Spleen (tissue), 11 donors: ENCODE results near the gene PSMG1. TPM values are rescaled to one million over a fixed set of nuclear protein-coding genes. Genes with fewer than 3 reads are reported as not detected.

ENCODE experiments used
- DNase-seq: peaks from one replicate; pipeline ENCODE4 v3.0.0-alpha.2; 2020
- H3K27ac ChIP-seq, 8 donors: fragments of 200-600 bp; sonication (generic) in 7 of 8; 1 replicate in 4 of 8; 2 replicates in 4 of 8; pipeline versions ENCODE4 v1.5.0 to v1.8.0; 2016 to 2021; ENCODE audit warnings: inconsistent platforms in 4 of 8, mild to moderate bottlenecking in 4 of 8, moderate library complexity in 1 of 8
- H3K27me3 ChIP-seq, 7 donors: fragments of 200-600 bp; sonication (generic) in 6 of 7; replicated peaks in 1 of 7; 1 replicate in 4 of 7; 2 replicates in 3 of 7; pipeline versions ENCODE4 v1.5.0 to v1.8.0; 2016 to 2021; ENCODE audit warnings: inconsistent platforms in 3 of 7, mild to moderate bottlenecking in 1 of 7
- H3K36me3 ChIP-seq, 6 donors: fragments of 200-600 bp; sonication (generic) in 5 of 6; 1 replicate in 4 of 6; 2 replicates in 2 of 6; pipeline versions ENCODE4 v1.5.0 to v1.8.0; 2016 to 2021; ENCODE audit warnings: inconsistent platforms in 2 of 6
- H3K4me1 ChIP-seq, 6 donors: fragments of 200-600 bp; sonication (generic) in 5 of 6; 1 replicate in 3 of 6; 2 replicates in 3 of 6; pipeline versions ENCODE4 v1.5.0 to v1.8.0; 2016 to 2021; ENCODE audit warnings: inconsistent platforms in 3 of 6
- H3K4me3 ChIP-seq, 8 donors: fragments of 200-600 bp; sonication (generic) in 7 of 8; 1 replicate in 4 of 8; 2 replicates in 4 of 8; pipeline versions ENCODE4 v1.5.0 to v1.8.0; 2016 to 2021; ENCODE audit warnings: inconsistent platforms in 4 of 8, mild to moderate bottlenecking in 4 of 8, moderate library complexity in 2 of 8
- H3K9me3 ChIP-seq, 8 donors: fragments of 200-600 bp; sonication (generic) in 7 of 8; 1 replicate in 4 of 8; 2 replicates in 4 of 8; pipeline versions ENCODE4 v1.5.0 to v1.8.0; 2016 to 2021; ENCODE audit warnings: inconsistent platforms in 4 of 8
- POLR2A ChIP-seq, 3 donors: fragments of 450-650 bp; IDR thresholded peaks; one replicate each; pipeline ENCODE4 v1.5.1; 2017; ENCODE audit warnings: antibody characterized with exemption in 3 of 3, mild to moderate bottlenecking in 1 of 3
- POLR2AphosphoS5 ChIP-seq, 3 donors: sonication (generic); formaldehyde crosslinking; IDR thresholded peaks; one replicate each; pipeline ENCODE4 v1.5.1; 2017; ENCODE audit warnings: antibody characterized with exemption in 3 of 3
- WGBS, 5 donors: extraction: QIAGEN DNeasy Blood & Tissue Kit in 3 of 5; methylation state at CpG; one replicate each; pipeline versions ENCODE4 v1.1.5 to v1.1.7; 2013 to 2018; 5-methylcytosine and 5-hydroxymethylcytosine counted together
- intact Hi-C: fragments of 100-400 bp; cut with DNase I; formaldehyde crosslinking; loops from one replicate; pipeline ENCODE4 v1.15.0; 2023; ENCODE audit warnings: low total_unique reads
- polyA plus RNA-seq, 3 donors: library from polyadenylated mRNA; stranded (reverse); fragments of 200-250 nt; gene quantifications; one replicate each; pipeline ENCODE4 v1.2.1, GENCODE V29; 2013
- total RNA-seq, 7 donors: library from RNA; depleted of rRNA in 3 of 7; stranded (reverse); fragments of >200 nt in 3 of 7; fragmentation: NEBNext Ultra II Directional in 4 of 7; extraction: Animal tissue kit (Norgen Biotek cat#: 25700) in 4 of 7; gene quantifications; one replicate each; pipeline versions ENCODE4 v1.1.0 to v1.2.1, GENCODE V29; 2016 to 2021
- TF ChIP-seq, protein P1 (sequence below), 11 experiments: fragments of 200-600 bp in 7 of 11; fragments of 450-650 bp in 4 of 11; sonication (generic) in 4 of 11; IDR thresholded peaks in 8 of 11; conservative IDR thresholded peaks in 3 of 11; 1 replicate in 7 of 11; 2 replicates in 4 of 11; pipeline versions ENCODE4 v1.4.0 to v1.8.0; 2016 to 2021; ENCODE audit warnings: antibody characterized with exemption in 11 of 11, inconsistent platforms in 4 of 11, mild to moderate bottlenecking in 1 of 11
- donor health status: healthy with polysubstance abuse.
- donor health status: DM: no; HTN: no; CAD: no; lungs with moderate emphysema.
- donor health status: DM: no; HTN: no; CAD: no.
- donor health status: Bipolar disorder and iron deficiency.
- donor health status: healthy.
- donor health status: DM: no; HTN: no; CAD: no.
- donor health status: DM: yes; HTN: yes; CAD: no.

The PSMG1 gene
- total and polyA plus RNA-seq, 10 donors = 12.3 to 39.9 (median 19.1) TPM

DNA sequence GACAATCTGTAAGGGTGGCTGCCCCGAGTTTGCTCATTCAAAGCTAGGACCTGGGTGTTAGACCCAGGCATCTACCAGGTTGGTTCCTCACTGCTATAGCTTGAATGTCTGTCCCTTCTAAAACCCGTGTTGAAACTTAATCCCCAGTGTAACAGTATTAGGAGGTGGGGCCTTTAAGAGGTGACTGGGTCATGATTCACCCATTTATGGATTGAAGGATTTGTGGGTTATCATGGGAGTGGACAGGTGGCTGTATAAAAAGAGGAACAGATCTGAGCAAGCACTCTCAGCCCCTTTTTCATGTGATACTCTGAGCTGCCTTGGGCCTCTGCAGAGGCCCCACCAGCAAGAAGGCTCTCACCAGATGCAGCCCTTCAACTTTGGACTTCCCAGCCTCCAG lies 29.4 kb downstream of the PSMG1 start:
- WGBS, 5 donors = 86 to 95% (median 92%) methylated on average over 2 of the region's 2 CpGs
- H3K9me3 ChIP-seq = no peaks in the 10 kb centered on the region
- intact Hi-C loops = no loop called here
- no peaks in the 10 kb centered on the region for H3K36me3 ChIP-seq
- H3K4me3 ChIP-seq = no peak overlapping the region
- no peak for DNase-seq
- no peaks in the 10 kb centered on the region for H3K4me1 ChIP-seq
- H3K27me3 ChIP-seq = no peaks in the 10 kb centered on the region
- H3K27ac ChIP-seq = no peak overlapping the region
- TF ChIP-seq POLR2A (IDR thresholded peaks at IDR 0.05) (no peak), POLR2AphosphoS5 (IDR thresholded peaks at IDR 0.05) (no peak)

DNA sequence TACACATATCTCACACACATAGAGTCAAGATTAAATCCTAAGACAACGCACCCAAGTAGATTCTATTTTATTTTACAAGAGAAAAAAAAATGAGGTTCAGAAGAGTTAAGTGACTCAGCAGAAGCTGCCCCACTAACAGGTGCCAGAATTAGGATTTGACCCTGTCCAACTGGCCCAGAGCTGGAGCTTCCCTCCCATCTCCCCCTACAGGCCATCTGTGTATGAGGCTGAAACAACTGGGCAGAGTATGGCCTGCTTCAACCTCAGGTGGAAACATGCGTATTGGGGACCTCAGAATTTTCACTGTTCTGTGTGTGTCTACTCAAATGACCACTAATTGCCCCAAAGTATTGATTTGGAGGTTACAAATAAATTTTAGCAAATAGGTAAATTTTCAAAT lies 29.9 kb downstream of the PSMG1 start:
- Histone ChIP-seq H3K36me3 (no peaks in the 10 kb centered on the region), H3K9me3 (no peaks in the 10 kb centered on the region), H3K4me3 (no peak overlapping the region), H3K27me3 (no peaks in the 10 kb centered on the region), H3K27ac (no peak overlapping the region), H3K4me1 (no peaks in the 10 kb centered on the region)
- intact Hi-C loops = no loop called here
- no peak for DNase-seq
- no peak for TF ChIP-seq POLR2AphosphoS5 (IDR thresholded peaks at IDR 0.05)
- TF ChIP-seq, protein P1, sequence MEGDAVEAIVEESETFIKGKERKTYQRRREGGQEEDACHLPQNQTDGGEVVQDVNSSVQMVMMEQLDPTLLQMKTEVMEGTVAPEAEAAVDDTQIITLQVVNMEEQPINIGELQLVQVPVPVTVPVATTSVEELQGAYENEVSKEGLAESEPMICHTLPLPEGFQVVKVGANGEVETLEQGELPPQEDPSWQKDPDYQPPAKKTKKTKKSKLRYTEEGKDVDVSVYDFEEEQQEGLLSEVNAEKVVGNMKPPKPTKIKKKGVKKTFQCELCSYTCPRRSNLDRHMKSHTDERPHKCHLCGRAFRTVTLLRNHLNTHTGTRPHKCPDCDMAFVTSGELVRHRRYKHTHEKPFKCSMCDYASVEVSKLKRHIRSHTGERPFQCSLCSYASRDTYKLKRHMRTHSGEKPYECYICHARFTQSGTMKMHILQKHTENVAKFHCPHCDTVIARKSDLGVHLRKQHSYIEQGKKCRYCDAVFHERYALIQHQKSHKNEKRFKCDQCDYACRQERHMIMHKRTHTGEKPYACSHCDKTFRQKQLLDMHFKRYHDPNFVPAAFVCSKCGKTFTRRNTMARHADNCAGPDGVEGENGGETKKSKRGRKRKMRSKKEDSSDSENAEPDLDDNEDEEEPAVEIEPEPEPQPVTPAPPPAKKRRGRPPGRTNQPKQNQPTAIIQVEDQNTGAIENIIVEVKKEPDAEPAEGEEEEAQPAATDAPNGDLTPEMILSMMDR (IDR thresholded peaks at IDR 0.05 in 8 of 11, conservative IDR thresholded peaks at IDR 0.05 in 3 of 11) = peak in 2 of 11 experiments; percentile 29
- whole genome bisulfite sequencing, 5 donors = 88 to 95% (median 92%) methylated on average over 2 of the region's 2 CpGs

DNA sequence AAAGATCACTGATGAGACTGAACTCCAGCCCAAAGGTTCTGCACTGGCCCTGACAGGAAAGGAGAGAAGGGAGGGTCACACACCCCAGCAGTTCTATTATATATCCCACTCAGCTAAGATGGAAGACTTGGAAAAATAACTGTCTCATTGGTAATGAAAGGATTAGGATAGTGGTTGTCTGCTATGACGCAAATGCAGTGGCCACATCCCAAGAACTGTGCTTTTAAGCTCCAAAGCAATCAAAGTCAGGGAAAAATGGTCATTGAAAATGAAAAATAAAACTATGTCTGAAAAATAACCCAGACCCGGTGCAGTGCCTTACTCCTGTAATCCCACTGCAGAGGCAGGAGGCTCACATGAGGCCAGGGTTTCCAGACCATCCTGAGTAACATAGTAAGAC lies 31.0 kb downstream of the PSMG1 start:
- intact Hi-C loops = no loop called here
- no peak for DNase-seq
- Histone ChIP-seq H3K9me3 (no peaks in the 10 kb centered on the region), H3K4me1 (no peaks in the 10 kb centered on the region), H3K4me3 (no peak overlapping the region), H3K27me3 (no peaks in the 10 kb centered on the region), H3K36me3 (no peaks in the 10 kb centered on the region), H3K27ac (no peak overlapping the region)
- WGBS, 5 donors = 90 to 100% (median 95%) methylated on average over 2 of the region's 2 CpGs
- TF ChIP-seq POLR2AphosphoS5 (IDR thresholded peaks at IDR 0.05) (no peak), POLR2A (IDR thresholded peaks at IDR 0.05) (no peak)
- TF ChIP-seq, protein P1 (IDR thresholded peaks at IDR 0.05 in 8 of 11, conservative IDR thresholded peaks at IDR 0.05 in 3 of 11) = no peak

DNA sequence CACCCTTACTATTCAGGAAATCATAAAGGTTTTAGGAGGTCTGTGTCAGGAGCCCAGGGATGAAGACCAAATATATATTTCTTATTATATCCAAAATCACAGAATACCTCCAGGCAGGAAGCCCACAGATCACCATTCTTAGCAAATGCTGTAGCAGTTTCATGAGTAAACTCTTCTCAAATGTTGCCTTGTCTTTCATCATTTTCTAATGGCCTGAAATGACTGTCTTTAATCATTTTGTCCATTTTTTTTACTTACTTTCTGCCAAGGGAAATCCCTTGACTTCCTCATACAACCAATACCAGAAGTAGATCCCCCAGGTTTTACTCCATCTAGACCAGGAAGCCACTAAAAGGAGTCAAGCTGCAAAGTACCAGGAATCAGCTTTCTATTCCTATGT lies 32.4 kb downstream of the PSMG1 start:
- no peaks in the 10 kb centered on the region for H3K9me3 ChIP-seq
- intact Hi-C loops = no loop called here
- TF ChIP-seq POLR2A (IDR thresholded peaks at IDR 0.05) = no peak
- TF ChIP-seq, protein P1 (IDR thresholded peaks at IDR 0.05 in 8 of 11, conservative IDR thresholded peaks at IDR 0.05 in 3 of 11) = no peak
- TF ChIP-seq POLR2AphosphoS5 (IDR thresholded peaks at IDR 0.05) = no peak
- no peaks in the 10 kb centered on the region for H3K27me3 ChIP-seq
- no peaks in the 10 kb centered on the region for H3K4me1 ChIP-seq
- no peak overlapping the region for H3K27ac ChIP-seq
- no peaks in the 10 kb centered on the region for H3K36me3 ChIP-seq
- DNase-seq = no peak
- H3K4me3 ChIP-seq = no peak overlapping the region

DNA sequence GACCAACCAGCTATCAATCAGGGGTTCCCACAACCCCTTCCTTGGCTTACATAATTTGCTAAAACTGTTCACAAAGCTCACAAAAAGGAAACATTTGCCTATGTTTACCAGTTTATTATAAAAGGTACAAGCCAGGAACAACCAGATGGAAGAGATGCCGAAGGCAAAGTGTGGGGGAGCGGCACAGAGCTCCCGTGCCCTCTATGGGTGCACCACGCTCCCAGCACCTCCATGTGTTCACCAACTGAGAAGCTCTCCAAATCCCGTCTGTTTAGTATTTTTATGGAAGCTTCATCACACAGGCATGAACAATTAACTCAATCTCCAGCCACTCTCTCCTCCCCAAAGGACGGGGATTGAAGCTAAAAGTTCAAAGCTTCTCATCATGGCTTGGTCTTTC lies 32.9 kb downstream of the PSMG1 start:
- DNase-seq = no peak
- Histone ChIP-seq H3K9me3 (peaks cover 0 to 2% (median 0%) of the 10 kb centered on the region in 8 donors), H3K27me3 (no peaks in the 10 kb centered on the region), H3K4me1 (no peaks in the 10 kb centered on the region), H3K36me3 (no peaks in the 10 kb centered on the region), H3K4me3 (no peak overlapping the region), H3K27ac (no peak overlapping the region)
- WGBS, 5 donors = 86 to 93% (median 90%) methylated on average over 6 of the region's 6 CpGs
- intact Hi-C loops = no loop called here
- no peak for TF ChIP-seq POLR2AphosphoS5 (IDR thresholded peaks at IDR 0.05)
- no peak for TF ChIP-seq POLR2A (IDR thresholded peaks at IDR 0.05)
